Liver (tissue), 9 donors: Measurements from ENCODE around the gene EFEMP2. TPM values are rescaled to one million over a fixed set of nuclear protein-coding genes. Genes with fewer than 3 reads are reported as not detected.

Source experiments
- DNase-seq: peaks from one replicate; pipeline ENCODE4 v3.0.0-alpha.2; 2017; ENCODE audit warnings: low spot score
- H3K27ac ChIP-seq, 2 donors: one replicate each; pipeline ENCODE4 v1.7.0; 2013; ENCODE audit warnings: inconsistent platforms in 2 of 2, low read length in 2 of 2, control low read depth in 1 of 2, low read depth in 1 of 2, mild to moderate bottlenecking in 1 of 2
- H3K27me3 ChIP-seq, 4 donors: one replicate each; pipeline versions ENCODE4 v1.6.1 to v1.7.0; 2013; ENCODE audit warnings: low read length in 3 of 4, inconsistent platforms in 1 of 4, mild to moderate bottlenecking in 1 of 4, moderate library complexity in 1 of 4; ENCODE audit not compliant: control insufficient read depth in 4 of 4, insufficient read depth in 4 of 4
- H3K36me3 ChIP-seq, 4 donors: one replicate each; pipeline versions ENCODE4 v1.6.1 to v1.7.0; 2013; ENCODE audit warnings: low read length in 3 of 4, mild to moderate bottlenecking in 3 of 4, low read depth in 1 of 4, moderate library complexity in 1 of 4; ENCODE audit not compliant: control insufficient read depth in 4 of 4, insufficient read depth in 3 of 4
- H3K4me1 ChIP-seq, 4 donors: one replicate each; pipeline versions ENCODE4 v1.6.1 to v1.7.0; 2013; ENCODE audit warnings: low read length in 3 of 4, mild to moderate bottlenecking in 3 of 4, moderate library complexity in 1 of 4; ENCODE audit not compliant: control insufficient read depth in 4 of 4, insufficient read depth in 4 of 4
- H3K4me3 ChIP-seq, 3 donors: one replicate each; pipeline versions ENCODE4 v1.6.1 to v1.7.0; 2013; ENCODE audit warnings: low read length in 3 of 3, control low read depth in 1 of 3, low read depth in 1 of 3, mild to moderate bottlenecking in 1 of 3
- H3K9ac ChIP-seq, 2 donors: one replicate each; pipeline ENCODE4 v1.7.0; 2013; ENCODE audit warnings: low read length in 2 of 2, mild to moderate bottlenecking in 2 of 2, moderate library complexity in 2 of 2, control low read depth in 1 of 2, low read depth in 1 of 2
- H3K9me3 ChIP-seq, 4 donors: one replicate each; pipeline versions ENCODE4 v1.6.1 to v1.7.0; 2013; ENCODE audit warnings: low read length in 3 of 4; ENCODE audit not compliant: control insufficient read depth in 4 of 4
- EGR1 ChIP-seq, 2 donors: IDR thresholded peaks; 2 replicates each; pipeline ENCODE4 v1.6.1; 2016 to 2018; ENCODE audit warnings: antibody characterized with exemption in 2 of 2, low read depth in 2 of 2
- FOXA1 ChIP-seq: IDR thresholded peaks from 2 replicates; pipeline ENCODE4 v1.6.1; 2016; ENCODE audit warnings: antibody characterized with exemption
- FOXA2 ChIP-seq: IDR thresholded peaks from 2 replicates; pipeline ENCODE4 v1.6.1; 2016; ENCODE audit warnings: antibody characterized with exemption
- GABPA ChIP-seq, 2 donors: IDR thresholded peaks in 1 of 2; conservative IDR thresholded peaks in 1 of 2; 2 replicates each; pipeline ENCODE4 v1.6.1; 2016; ENCODE audit warnings: antibody characterized with exemption in 2 of 2, mild to moderate bottlenecking in 1 of 2, moderate library complexity in 1 of 2
- HNF4A ChIP-seq, 2 donors: conservative IDR thresholded peaks; 2 replicates each; pipeline ENCODE4 v1.6.1; 2016; ENCODE audit warnings: antibody characterized with exemption in 2 of 2, mild to moderate bottlenecking in 2 of 2
- HNF4G ChIP-seq: IDR thresholded peaks from 2 replicates; pipeline ENCODE4 v1.6.1; 2016; ENCODE audit warnings: antibody characterized with exemption
- JUND ChIP-seq, 2 donors: IDR thresholded peaks; 2 replicates each; pipeline ENCODE4 v1.6.1; 2016; ENCODE audit warnings: antibody characterized with exemption in 2 of 2
- NR2F2 ChIP-seq: IDR thresholded peaks from 2 replicates; pipeline ENCODE4 v1.6.1; 2016; ENCODE audit warnings: antibody characterized with exemption
- RAD21 ChIP-seq, 2 donors: IDR thresholded peaks; 2 replicates each; pipeline ENCODE4 v1.6.1; 2016; ENCODE audit warnings: antibody characterized with exemption in 2 of 2, mild to moderate bottlenecking in 2 of 2
- TAF1 ChIP-seq: conservative IDR thresholded peaks from 2 replicates; pipeline ENCODE4 v1.6.1; 2016; ENCODE audit warnings: antibody characterized with exemption, mild to moderate bottlenecking
- YY1 ChIP-seq: IDR thresholded peaks from 2 replicates; pipeline ENCODE4 v1.6.1; 2016; ENCODE audit warnings: antibody characterized with exemption, mild to moderate bottlenecking
- WGBS: extraction: QIAGEN DNeasy Blood & Tissue Kit; methylation state at CpG from one replicate; pipeline ENCODE4 v1.1.7; 2013; 5-methylcytosine and 5-hydroxymethylcytosine counted together
- polyA plus RNA-seq, 2 donors: library from polyadenylated mRNA; stranded (reverse) in 1 of 2; unstranded in 1 of 2; fragments of 200-250 nt in 1 of 2; fragments of >200 nt in 1 of 2; fragmentation: Nextera tagmentation in 1 of 2; extraction: Ambion mirVana in 1 of 2; gene quantifications; one replicate each; pipeline versions ENCODE4 v1.2.1 to v1.2.3, GENCODE V29; 2013 to 2015
- total RNA-seq, 2 donors: library from RNA; depleted of rRNA; stranded (reverse); fragments of >200 nt; gene quantifications; one replicate each; pipeline ENCODE4 v1.2.3, GENCODE V29; 2014
- TF ChIP-seq, protein P1 (sequence below): IDR thresholded peaks from 2 replicates; pipeline ENCODE4 v1.6.1; 2016; ENCODE audit warnings: antibody characterized with exemption
- TF ChIP-seq, protein P2 (sequence below): IDR thresholded peaks from 2 replicates; pipeline ENCODE4 v1.6.1; 2016; ENCODE audit warnings: antibody characterized with exemption
- TF ChIP-seq, protein P3 (sequence below): fragments of 150-350 bp; IDR thresholded peaks from 2 replicates; pipeline ENCODE4 v1.5.1; 2017; ENCODE audit warnings: improper control_type of control experiment, low read depth, low read length; ENCODE audit not compliant: missing input control
- TF ChIP-seq, protein P4 (sequence below): IDR thresholded peaks from 2 replicates; pipeline ENCODE4 v1.6.1; 2016; ENCODE audit warnings: antibody characterized with exemption
- TF ChIP-seq, protein P5 (sequence below): IDR thresholded peaks from 2 replicates; pipeline ENCODE4 v1.6.1; 2016; ENCODE audit warnings: antibody characterized with exemption, mild to moderate bottlenecking
- donor health status: healthy.
- donor health status: healthy.
- donor health status: healthy.
- donor health status: healthy.
- donor health status: healthy.

The EFEMP2 gene
- total and polyA plus RNA-seq, 4 donors = 5.0 to 10.7 (median 5.3) TPM

DNA sequence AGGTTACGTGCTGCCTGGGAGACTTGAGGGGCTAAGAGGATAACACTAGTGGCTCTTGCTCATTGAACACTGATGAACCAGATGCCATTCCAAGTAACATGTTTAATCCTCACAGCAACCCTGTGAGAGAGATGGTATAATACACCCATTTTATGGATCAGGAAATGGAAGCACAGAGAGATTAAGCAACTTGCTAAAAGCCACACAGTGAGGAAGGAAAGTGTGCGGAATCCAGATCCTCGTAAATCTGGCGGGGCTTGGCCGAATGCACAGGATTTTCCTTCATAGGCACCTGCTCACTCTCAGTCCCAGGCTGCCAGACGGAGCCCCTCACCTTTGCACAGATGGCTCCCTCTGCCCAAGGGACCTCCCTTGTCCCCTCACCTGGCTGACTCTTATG lies 35.3 kb upstream of the EFEMP2 start:
- no peak overlapping the region for H3K27ac ChIP-seq
- TF ChIP-seq TAF1 (no peak), NR2F2 (no peak), FOXA1 (no peak), JUND (IDR thresholded peaks at IDR 0.05) (no peak), HNF4G (no peak), HNF4A (conservative IDR thresholded peaks at IDR 0.05) (no peak), EGR1 (IDR thresholded peaks at IDR 0.05; ENCODE audit: low read depth in 2 of 2) (no peak), YY1 (no peak)
- TF ChIP-seq, protein P1, sequence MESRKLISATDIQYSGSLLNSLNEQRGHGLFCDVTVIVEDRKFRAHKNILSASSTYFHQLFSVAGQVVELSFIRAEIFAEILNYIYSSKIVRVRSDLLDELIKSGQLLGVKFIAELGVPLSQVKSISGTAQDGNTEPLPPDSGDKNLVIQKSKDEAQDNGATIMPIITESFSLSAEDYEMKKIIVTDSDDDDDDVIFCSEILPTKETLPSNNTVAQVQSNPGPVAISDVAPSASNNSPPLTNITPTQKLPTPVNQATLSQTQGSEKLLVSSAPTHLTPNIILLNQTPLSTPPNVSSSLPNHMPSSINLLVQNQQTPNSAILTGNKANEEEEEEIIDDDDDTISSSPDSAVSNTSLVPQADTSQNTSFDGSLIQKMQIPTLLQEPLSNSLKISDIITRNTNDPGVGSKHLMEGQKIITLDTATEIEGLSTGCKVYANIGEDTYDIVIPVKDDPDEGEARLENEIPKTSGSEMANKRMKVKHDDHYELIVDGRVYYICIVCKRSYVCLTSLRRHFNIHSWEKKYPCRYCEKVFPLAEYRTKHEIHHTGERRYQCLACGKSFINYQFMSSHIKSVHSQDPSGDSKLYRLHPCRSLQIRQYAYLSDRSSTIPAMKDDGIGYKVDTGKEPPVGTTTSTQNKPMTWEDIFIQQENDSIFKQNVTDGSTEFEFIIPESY = no peak
- H3K27me3 ChIP-seq = no peaks in the 10 kb centered on the region
- H3K36me3 ChIP-seq = no peaks in the 10 kb centered on the region
- WGBS = 79% methylated on average over 6 of the region's 6 CpGs
- no peaks in the 10 kb centered on the region for H3K9me3 ChIP-seq
- DNase-seq = no peak
- no peak overlapping the region for H3K9ac ChIP-seq
- H3K4me3 ChIP-seq = no peak overlapping the region
- H3K4me1 ChIP-seq = peaks cover 0 to 4% (median 1%) of the 10 kb centered on the region in 4 donors

DNA sequence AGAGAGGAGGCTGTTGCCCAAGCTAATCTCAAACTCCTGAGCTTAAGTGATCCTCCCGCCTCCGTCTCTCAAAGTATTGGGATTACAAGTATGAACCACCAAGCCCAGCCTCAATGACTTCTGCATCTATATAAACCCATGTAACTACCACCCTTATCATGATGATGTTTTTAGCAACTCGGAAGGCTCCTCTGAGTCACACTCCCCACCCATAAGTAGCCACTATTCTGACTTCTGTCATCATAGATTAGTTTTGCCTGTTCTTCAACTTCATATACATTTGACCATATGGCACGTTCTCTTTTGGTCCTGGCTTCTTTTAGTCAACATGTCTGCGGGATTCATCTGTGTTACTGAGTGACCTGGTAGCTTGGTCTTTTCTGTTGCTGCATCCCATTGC lies 34.0 kb upstream of the EFEMP2 start:
- no peak overlapping the region for H3K27ac ChIP-seq
- no peaks in the 10 kb centered on the region for H3K9me3 ChIP-seq
- no peak overlapping the region for H3K9ac ChIP-seq
- no peaks in the 10 kb centered on the region for H3K36me3 ChIP-seq
- peaks cover 0 to 3% (median 0%) of the 10 kb centered on the region in 4 donors for H3K4me1 ChIP-seq
- no peak overlapping the region for H3K4me3 ChIP-seq
- no peak for DNase-seq
- 81% methylated on average over 5 of the region's 5 CpGs for WGBS
- no peak for TF ChIP-seq JUND (IDR thresholded peaks at IDR 0.05)
- TF ChIP-seq NR2F2 = no peak
- no peak for TF ChIP-seq HNF4G
- no peak for TF ChIP-seq FOXA1
- TF ChIP-seq, protein P2, sequence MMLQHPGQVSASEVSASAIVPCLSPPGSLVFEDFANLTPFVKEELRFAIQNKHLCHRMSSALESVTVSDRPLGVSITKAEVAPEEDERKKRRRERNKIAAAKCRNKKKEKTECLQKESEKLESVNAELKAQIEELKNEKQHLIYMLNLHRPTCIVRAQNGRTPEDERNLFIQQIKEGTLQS = no peak
- TF ChIP-seq HNF4A (conservative IDR thresholded peaks at IDR 0.05) = no peak
- TF ChIP-seq, protein P1 = no peak
- TF ChIP-seq RAD21 (IDR thresholded peaks at IDR 0.05) = no peak
- H3K27me3 ChIP-seq = no peaks in the 10 kb centered on the region

DNA sequence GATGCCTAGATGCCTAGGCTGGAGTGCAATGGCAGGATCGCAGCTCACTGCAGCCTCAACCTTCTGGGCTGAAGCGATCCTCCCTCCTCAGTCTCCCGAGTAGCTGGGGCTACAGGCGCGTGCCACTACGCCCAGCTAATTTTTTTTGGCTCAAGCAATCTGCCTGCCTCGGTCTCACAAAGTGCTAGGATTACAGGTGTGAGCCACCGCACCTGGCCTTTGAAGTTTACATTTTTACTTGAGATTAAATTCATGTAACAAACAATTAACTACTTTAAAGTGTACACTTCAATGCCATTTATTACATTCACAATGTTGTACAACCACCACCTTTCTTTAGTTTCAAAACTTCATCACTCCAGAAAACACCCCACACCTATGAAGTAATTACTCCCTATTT lies 31.1 kb upstream of the EFEMP2 start:
- H3K36me3 ChIP-seq = peaks cover 0 to 1% (median 0%) of the 10 kb centered on the region in 4 donors
- no peak overlapping the region for H3K4me3 ChIP-seq
- DNase-seq = no peak
- WGBS = 78% methylated on average over 8 of the region's 8 CpGs
- no peaks in the 10 kb centered on the region for H3K9me3 ChIP-seq
- H3K4me1 ChIP-seq = peaks cover 0 to 16% (median 10%) of the 10 kb centered on the region in 4 donors
- H3K9ac ChIP-seq = no peak overlapping the region
- no peaks in the 10 kb centered on the region for H3K27me3 ChIP-seq
- no peak overlapping the region for H3K27ac ChIP-seq
- TF ChIP-seq, protein P3, sequence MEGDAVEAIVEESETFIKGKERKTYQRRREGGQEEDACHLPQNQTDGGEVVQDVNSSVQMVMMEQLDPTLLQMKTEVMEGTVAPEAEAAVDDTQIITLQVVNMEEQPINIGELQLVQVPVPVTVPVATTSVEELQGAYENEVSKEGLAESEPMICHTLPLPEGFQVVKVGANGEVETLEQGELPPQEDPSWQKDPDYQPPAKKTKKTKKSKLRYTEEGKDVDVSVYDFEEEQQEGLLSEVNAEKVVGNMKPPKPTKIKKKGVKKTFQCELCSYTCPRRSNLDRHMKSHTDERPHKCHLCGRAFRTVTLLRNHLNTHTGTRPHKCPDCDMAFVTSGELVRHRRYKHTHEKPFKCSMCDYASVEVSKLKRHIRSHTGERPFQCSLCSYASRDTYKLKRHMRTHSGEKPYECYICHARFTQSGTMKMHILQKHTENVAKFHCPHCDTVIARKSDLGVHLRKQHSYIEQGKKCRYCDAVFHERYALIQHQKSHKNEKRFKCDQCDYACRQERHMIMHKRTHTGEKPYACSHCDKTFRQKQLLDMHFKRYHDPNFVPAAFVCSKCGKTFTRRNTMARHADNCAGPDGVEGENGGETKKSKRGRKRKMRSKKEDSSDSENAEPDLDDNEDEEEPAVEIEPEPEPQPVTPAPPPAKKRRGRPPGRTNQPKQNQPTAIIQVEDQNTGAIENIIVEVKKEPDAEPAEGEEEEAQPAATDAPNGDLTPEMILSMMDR = no peak
- TF ChIP-seq TAF1 (no peak), NR2F2 (no peak), GABPA (IDR thresholded peaks at IDR 0.05 in 1 of 2, conservative IDR thresholded peaks at IDR 0.05 in 1 of 2) (no peak), HNF4G (no peak), FOXA2 (no peak), FOXA1 (no peak)
- TF ChIP-seq, protein P4, sequence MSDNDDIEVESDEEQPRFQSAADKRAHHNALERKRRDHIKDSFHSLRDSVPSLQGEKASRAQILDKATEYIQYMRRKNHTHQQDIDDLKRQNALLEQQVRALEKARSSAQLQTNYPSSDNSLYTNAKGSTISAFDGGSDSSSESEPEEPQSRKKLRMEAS = no peak
- TF ChIP-seq, protein P5, sequence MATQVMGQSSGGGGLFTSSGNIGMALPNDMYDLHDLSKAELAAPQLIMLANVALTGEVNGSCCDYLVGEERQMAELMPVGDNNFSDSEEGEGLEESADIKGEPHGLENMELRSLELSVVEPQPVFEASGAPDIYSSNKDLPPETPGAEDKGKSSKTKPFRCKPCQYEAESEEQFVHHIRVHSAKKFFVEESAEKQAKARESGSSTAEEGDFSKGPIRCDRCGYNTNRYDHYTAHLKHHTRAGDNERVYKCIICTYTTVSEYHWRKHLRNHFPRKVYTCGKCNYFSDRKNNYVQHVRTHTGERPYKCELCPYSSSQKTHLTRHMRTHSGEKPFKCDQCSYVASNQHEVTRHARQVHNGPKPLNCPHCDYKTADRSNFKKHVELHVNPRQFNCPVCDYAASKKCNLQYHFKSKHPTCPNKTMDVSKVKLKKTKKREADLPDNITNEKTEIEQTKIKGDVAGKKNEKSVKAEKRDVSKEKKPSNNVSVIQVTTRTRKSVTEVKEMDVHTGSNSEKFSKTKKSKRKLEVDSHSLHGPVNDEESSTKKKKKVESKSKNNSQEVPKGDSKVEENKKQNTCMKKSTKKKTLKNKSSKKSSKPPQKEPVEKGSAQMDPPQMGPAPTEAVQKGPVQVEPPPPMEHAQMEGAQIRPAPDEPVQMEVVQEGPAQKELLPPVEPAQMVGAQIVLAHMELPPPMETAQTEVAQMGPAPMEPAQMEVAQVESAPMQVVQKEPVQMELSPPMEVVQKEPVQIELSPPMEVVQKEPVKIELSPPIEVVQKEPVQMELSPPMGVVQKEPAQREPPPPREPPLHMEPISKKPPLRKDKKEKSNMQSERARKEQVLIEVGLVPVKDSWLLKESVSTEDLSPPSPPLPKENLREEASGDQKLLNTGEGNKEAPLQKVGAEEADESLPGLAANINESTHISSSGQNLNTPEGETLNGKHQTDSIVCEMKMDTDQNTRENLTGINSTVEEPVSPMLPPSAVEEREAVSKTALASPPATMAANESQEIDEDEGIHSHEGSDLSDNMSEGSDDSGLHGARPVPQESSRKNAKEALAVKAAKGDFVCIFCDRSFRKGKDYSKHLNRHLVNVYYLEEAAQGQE = no peak
